GM18520 (cell line): ENCODE results near the gene PDCD1.
"Not testable (repeated sequence)": the region's sequence is repeated elsewhere in the genome, so short reads cannot be mapped to it uniquely, and the experiment has no call there.

Source experiments
- ATAC-seq: cut with Tn5 transposase; IDR thresholded peaks from one replicate; pipeline ENCODE4 v1.9.1; 2021; ENCODE audit not compliant: unreplicated experiment

PDCD1 gene

GRCh38 chr2:241814643-241815476, 43.8 kb downstream of the PDCD1 start:
- no peak for ATAC-seq

GRCh38 chr2:241814393-241814642, 44.4 kb downstream of the PDCD1 start:
- ATAC-seq = no peak

- ATAC-seq = no peak
Measured at GRCh38 chr2:241813644-241814392, 44.9 kb downstream of the PDCD1 start.

- ATAC-seq = no peak
Measured at GRCh38 chr2:241812730-241813643, 45.7 kb downstream of the PDCD1 start.

GRCh38 chr2:241811952-241812729, 46.6 kb downstream of the PDCD1 start:
- ATAC-seq = no peak

- ATAC-seq = no peak
Measured at GRCh38 chr2:241811201-241811951, 47.3 kb downstream of the PDCD1 start.

GRCh38 chr2:241810307-241811200, 48.1 kb downstream of the PDCD1 start:
- ATAC-seq = no peak

- ATAC-seq = no peak
Measured at GRCh38 chr2:241809383-241810306, 49.0 kb downstream of the PDCD1 start.

GRCh38 chr2:241808721-241809382, 49.8 kb downstream of the PDCD1 start, which contains the start of gene NEU4:
TSS of gene NEU4 (plus strand) at chr2:241809193. CDS start at chr2:241814485, 5,292 bp downstream.
- no peak for ATAC-seq

GRCh38 chr2:241808051-241808720, 50.5 kb downstream of the PDCD1 start:
- no peak for ATAC-seq

- ATAC-seq = not testable (repeated sequence)
Measured at GRCh38 chr2:241806217-241806616, 52.5 kb downstream of the PDCD1 start.

- ATAC-seq = no peak
Measured at GRCh38 chr2:241804326-241805229, 54.1 kb downstream of the PDCD1 start.

- no peak for ATAC-seq
Measured at GRCh38 chr2:241803387-241804325, 55.0 kb downstream of the PDCD1 start.
